ENCODE data around the gene HCFC1R1. TPM values are rescaled to one million over a fixed set of nuclear protein-coding genes. Genes with fewer than 3 reads are reported as not detected.

The HCFC1R1 gene
- polyA plus RNA-seq, 1 of the 3 experiments (the other 2 are of a cell fraction), result 54.9 TPM

- ChIA-PET CTCF (interaction anchor here (0.6 to 1.5 kb wide), 4 partner anchors 9 to 20 kb away, joined by 3 to 5 read pairs (median 4); no protein-coding TSS in a partner anchor), POLR2A (no interaction called here)
- Histone ChIP-seq H3K79me2 (ENCODE audit: insufficient read depth) (no peaks in the 10 kb centered on the region), H3K36me3 (replicated peaks in 1 of 2; ENCODE audit: control insufficient read depth in 1 of 2, insufficient read depth in 2 of 2, low read length in 1 of 2) (no peaks in the 10 kb centered on the region), H3K9me2 (no peaks in the 10 kb centered on the region), H3K4me2 (no peak overlapping the region), H3K27ac (ENCODE audit: low read depth in 2 of 2, low read length in 1 of 2) (no peak overlapping the region), H3K9ac (no peak overlapping the region), H2AFZ (ENCODE audit: low read depth) (no peak overlapping the region), H4K20me1 (ENCODE audit: insufficient read depth) (no peaks in the 10 kb centered on the region), H3K9me3 (no peaks in the 10 kb centered on the region), H3F3A (replicated peaks; ENCODE audit: insufficient read depth) (no peaks in the 10 kb centered on the region), H3K4me1 (ENCODE audit: control insufficient read depth in 1 of 2, insufficient read depth in 2 of 2, low read depth in 1 of 2, low read length in 1 of 2) (no peaks in the 10 kb centered on the region), H3K4me3 (ENCODE audit: low read depth in 2 of 2, low read length in 1 of 2) (no peak overlapping the region), H3K27me3 (ENCODE audit: insufficient read depth) (no peaks in the 10 kb centered on the region)
- 68% methylated on average over 13 of the region's 19 CpGs for WGBS (ENCODE audit: low lambda C conversion rate)
- TF ChIP-seq RXRA (IDR thresholded peaks at IDR 0.05; ENCODE audit: borderline replicate concordance, low read depth) (no peak), FOSL2 (IDR thresholded peaks at IDR 0.05; ENCODE audit: borderline replicate concordance, low read depth) (no peak), SMC3 (IDR thresholded peaks at IDR 0.05; ENCODE audit: low read depth, low read length) (no peak), RCOR1 (IDR thresholded peaks at IDR 0.05; ENCODE audit: low read length) (no peak), ZBTB33 (IDR thresholded peaks at IDR 0.05; ENCODE audit: borderline replicate concordance, low read depth) (no peak), GATA2 (CRISPR knock-in tag; IDR thresholded peaks at IDR 0.05) (no peak), TCF12 (IDR thresholded peaks at IDR 0.05) (no peak), SIN3A (IDR thresholded peaks at IDR 0.05; ENCODE audit: borderline replicate concordance, low read depth, low read length) (no peak), TAF1 (IDR thresholded peaks at IDR 0.05; ENCODE audit: borderline replicate concordance, low read depth, low read length) (no peak), JUND (IDR thresholded peaks at IDR 0.05) (no peak), RAD21 (IDR thresholded peaks at IDR 0.05; ENCODE audit: low read length) (no peak), FOXJ3 (CRISPR knock-in tag; IDR thresholded peaks at IDR 0.05) (no peak)
- TF ChIP-seq, protein P1, sequence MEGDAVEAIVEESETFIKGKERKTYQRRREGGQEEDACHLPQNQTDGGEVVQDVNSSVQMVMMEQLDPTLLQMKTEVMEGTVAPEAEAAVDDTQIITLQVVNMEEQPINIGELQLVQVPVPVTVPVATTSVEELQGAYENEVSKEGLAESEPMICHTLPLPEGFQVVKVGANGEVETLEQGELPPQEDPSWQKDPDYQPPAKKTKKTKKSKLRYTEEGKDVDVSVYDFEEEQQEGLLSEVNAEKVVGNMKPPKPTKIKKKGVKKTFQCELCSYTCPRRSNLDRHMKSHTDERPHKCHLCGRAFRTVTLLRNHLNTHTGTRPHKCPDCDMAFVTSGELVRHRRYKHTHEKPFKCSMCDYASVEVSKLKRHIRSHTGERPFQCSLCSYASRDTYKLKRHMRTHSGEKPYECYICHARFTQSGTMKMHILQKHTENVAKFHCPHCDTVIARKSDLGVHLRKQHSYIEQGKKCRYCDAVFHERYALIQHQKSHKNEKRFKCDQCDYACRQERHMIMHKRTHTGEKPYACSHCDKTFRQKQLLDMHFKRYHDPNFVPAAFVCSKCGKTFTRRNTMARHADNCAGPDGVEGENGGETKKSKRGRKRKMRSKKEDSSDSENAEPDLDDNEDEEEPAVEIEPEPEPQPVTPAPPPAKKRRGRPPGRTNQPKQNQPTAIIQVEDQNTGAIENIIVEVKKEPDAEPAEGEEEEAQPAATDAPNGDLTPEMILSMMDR (IDR thresholded peaks at IDR 0.05), result no peak
- DNase-seq, result no peak
Measured at GRCh38 chr16:3012246-3012645, 11.5 kb downstream of the HCFC1R1 start.

- Histone ChIP-seq H4K20me1 (ENCODE audit: insufficient read depth) (no peaks in the 10 kb centered on the region), H3K9me2 (no peaks in the 10 kb centered on the region), H3K9me3 (no peaks in the 10 kb centered on the region), H3K4me2 (no peak overlapping the region), H3K4me3 (ENCODE audit: low read depth in 2 of 2, low read length in 1 of 2) (no peak overlapping the region), H3K27ac (ENCODE audit: low read depth in 2 of 2, low read length in 1 of 2) (no peak overlapping the region), H3K27me3 (ENCODE audit: insufficient read depth) (no peaks in the 10 kb centered on the region), H2AFZ (ENCODE audit: low read depth) (no peak overlapping the region), H3K36me3 (replicated peaks in 1 of 2; ENCODE audit: control insufficient read depth in 1 of 2, insufficient read depth in 2 of 2, low read length in 1 of 2) (no peaks in the 10 kb centered on the region), H3K9ac (no peak overlapping the region), H3K79me2 (ENCODE audit: insufficient read depth) (no peaks in the 10 kb centered on the region), H3K4me1 (ENCODE audit: control insufficient read depth in 1 of 2, insufficient read depth in 2 of 2, low read depth in 1 of 2, low read length in 1 of 2) (no peaks in the 10 kb centered on the region), H3F3A (replicated peaks; ENCODE audit: insufficient read depth) (no peaks in the 10 kb centered on the region)
- TF ChIP-seq GATA2 (CRISPR knock-in tag; IDR thresholded peaks at IDR 0.05) (no peak), GABPA (IDR thresholded peaks at IDR 0.05; ENCODE audit: low read depth) (no peak), USF1 (IDR thresholded peaks at IDR 0.05; ENCODE audit: borderline replicate concordance, low read depth) (no peak), FOSL2 (IDR thresholded peaks at IDR 0.05; ENCODE audit: borderline replicate concordance, low read depth) (no peak), USF2 (IDR thresholded peaks at IDR 0.05; ENCODE audit: borderline replicate concordance, low read depth, low read length) (no peak), FOXM1 (IDR thresholded peaks at IDR 0.05; ENCODE audit: low read depth) (no peak)
- TF ChIP-seq, protein P2, sequence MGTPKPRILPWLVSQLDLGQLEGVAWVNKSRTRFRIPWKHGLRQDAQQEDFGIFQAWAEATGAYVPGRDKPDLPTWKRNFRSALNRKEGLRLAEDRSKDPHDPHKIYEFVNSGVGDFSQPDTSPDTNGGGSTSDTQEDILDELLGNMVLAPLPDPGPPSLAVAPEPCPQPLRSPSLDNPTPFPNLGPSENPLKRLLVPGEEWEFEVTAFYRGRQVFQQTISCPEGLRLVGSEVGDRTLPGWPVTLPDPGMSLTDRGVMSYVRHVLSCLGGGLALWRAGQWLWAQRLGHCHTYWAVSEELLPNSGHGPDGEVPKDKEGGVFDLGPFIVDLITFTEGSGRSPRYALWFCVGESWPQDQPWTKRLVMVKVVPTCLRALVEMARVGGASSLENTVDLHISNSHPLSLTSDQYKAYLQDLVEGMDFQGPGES (IDR thresholded peaks at IDR 0.05; ENCODE audit: low read depth, low read length), result no peak
- no peak for DNase-seq
- WGBS (ENCODE audit: low lambda C conversion rate), result 88% methylated on average over 7 of the region's 8 CpGs
- ChIA-PET POLR2A (interaction anchor here (1.7 kb wide), 1 partner anchor 10 kb away, joined by 4 read pairs; the partner anchor contains the start of gene TNFRSF12A), CTCF (interaction anchor here (1.6 to 8.2 kb wide), 3 partner anchors 10 to 84 kb away, joined by 3 to 72 read pairs (median 10); partner anchors contain the start of genes CLDN6, HCFC1R1, THOC6 and TNFRSF12A)
Measured at GRCh38 chr16:3010510-3010909, 13.2 kb downstream of the HCFC1R1 start.
